Glomerular visceral epithelial cell (primary cell): ENCODE measurements around the gene RNU1-4.
"Not testable (repeated sequence)": the region's sequence is repeated elsewhere in the genome, so short reads cannot be mapped to it uniquely, and the experiment has no call there.

Source experiments
- DNase-seq: peaks from one replicate; pipeline ENCODE4 v3.0.0-alpha.2; 2016; ENCODE audit errors: extremely low spot score

The RNU1-4 gene

DNA sequence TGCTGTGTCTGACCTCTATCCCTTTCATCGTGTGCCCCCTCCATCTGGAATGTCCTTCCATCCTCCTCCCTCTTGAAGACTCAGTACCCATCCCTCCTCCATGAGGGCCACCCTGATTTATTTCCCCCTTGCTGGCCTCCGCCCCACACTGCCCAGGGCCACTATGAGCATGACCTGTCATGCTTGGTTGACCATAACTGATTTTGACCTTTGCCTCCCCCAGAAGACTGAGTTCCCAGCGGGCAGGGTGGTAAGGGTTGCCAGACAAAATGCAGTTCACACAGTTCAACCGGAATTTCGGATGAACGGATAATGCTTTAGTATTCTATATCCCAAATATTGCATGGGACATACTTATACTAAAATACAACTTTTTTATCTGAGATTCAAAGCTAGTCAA is 31.6 kb upstream of the RNU1-4 start:
- DNase-seq = not testable (repeated sequence)

DNA sequence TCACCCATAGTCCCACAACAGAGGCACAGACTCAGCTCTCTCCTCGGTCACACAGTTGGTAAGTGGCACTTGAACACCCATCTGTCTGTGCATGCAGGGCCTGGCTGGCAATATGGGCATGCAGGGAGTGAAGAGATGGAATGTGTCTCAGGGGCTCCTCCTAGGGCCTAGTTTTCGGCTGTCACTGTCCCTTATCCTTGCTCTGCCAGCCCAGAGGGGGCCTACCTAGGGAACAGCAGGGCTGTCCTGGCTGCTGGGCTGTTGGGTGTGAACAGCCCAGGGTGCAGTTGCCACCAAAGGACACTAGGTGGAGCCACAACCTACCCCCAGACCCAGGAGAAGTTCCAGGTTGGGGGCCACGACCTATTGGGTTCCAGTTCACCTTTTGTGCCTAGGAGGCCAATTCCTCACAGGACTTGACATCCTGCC is 30.6 kb upstream of the RNU1-4 start:
- DNase-seq = not testable (repeated sequence)

DNA sequence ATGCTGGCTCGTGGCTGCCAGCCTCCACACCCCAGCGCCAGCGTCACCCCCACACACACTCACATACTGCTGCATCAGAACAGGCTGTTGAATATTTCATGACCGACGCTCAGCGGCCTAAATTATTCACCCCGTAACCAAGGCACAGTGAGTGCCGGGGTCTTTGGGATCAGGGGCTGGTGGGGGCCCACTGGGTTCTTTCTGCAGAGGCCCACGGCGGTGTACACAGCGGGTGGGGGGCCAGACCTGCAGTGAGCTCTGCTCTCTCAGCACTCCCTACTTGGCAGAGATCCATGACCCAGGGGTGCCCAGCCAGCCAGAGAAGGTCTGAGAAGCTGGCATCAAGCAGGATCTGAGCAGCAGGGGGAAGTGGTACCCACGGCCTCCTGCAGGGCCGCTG is 29.7 kb upstream of the RNU1-4 start:
- DNase-seq = not testable (repeated sequence)

DNA sequence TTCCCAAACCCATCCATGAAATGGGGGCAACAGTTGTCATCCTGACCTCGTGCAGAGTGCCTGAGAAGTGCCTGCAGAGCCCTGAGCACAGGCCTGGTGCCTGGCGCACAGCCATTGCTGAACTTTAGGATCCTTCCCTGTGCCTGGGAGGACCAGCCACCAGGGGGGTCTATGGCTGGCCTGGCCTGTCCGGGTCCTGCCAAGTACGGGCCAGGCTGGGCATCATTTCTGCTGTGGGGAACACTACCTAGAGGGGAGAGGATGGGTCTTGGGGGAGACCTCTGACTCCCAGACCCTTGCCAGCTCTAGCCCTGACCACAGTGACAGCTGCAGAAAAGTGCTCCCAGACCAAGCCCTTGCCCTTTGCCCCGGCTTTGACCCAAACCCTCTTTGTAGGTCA is 28.2 kb upstream of the RNU1-4 start:
- DNase-seq = not testable (repeated sequence)

DNA sequence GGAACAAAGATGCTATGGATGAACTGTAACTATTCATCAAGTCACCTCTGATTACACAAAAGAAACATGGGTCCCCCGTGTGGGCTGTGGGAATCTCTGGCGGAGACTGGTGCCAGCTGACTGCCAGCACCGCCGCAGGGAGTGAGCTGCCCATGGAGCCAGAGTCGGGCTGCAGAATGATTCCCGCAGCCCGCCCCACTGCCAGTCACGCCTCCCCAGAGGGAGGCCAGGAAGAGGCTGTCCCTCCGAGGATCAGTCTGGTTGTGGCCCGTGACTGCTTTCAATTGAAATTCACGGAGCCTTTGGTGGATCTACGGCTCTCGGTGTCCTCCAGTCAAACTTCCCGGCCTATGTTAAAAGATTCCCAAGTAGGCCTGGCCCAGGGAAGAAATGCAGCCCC is 27.7 kb upstream of the RNU1-4 start:
- not testable (repeated sequence) for DNase-seq

DNA sequence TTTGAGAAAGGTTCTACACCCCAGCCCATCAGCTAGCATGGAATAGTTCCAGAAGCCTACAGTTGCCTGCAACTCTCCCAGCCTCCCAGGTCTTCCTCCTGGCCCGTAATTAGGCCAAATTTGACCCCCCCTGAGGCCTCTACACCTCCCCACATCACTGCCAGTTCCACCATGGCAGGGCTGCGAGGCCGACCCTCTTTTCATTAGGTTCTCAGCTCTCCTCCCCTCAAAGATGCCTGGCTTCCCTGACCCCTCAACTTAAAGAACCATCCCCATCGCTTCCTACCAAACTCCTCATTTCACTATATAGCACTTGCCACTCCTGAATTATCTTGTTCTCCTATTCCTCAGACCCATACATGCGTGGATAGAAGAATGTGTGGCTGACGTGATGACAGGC is 27.3 kb upstream of the RNU1-4 start:
- DNase-seq = not testable (repeated sequence)

DNA sequence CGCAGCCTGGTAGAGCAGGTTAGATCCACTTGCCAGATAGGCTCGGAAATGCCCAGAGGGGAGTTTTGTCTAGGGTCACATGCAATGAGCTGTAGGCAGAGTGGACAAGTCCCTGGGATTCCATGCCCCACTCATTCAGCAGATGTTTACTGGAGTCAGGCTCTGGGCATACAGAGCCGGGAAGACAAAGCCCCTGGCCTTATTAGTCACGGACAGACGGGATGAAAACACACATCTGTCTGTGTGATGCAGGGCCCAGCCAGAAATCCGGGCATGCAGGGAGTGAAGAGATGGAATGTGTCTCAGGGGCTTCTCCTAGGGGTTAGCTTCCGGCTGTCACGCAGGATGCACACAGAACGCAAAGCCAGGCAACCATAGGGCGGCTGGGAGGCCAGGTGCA is 26.8 kb upstream of the RNU1-4 start:
- DNase-seq = not testable (repeated sequence)

DNA sequence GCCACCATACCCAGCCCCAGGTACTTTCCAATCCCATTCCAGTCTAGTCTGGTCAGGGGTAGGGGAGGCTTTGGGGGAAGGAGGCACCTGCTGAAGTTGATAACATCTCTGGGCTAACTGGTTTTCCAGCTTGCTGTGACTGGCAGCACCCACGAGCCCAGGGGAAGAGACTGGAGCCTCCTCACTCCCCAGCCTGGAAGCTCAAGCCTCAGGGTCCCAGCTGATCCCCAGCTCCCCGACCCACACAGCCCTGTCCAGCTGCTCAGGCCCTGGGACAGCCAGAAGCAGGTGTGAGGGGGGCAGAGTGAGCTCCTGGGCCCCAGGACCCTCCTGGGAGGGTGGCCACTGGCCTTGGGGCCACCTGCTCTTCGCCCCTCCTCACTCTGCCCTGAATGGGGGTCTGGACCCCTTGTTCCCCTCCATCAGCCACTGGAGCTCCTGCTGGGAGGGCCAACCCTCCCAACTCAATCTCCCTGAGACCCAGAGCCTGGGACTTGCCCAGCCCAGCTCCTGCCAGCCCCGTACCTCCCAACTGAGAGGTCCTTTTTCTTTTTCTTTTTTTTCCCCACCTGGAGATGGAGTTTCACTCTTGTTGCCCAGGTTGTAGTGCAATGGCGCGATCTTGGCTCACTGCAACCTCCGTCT is 23.5 kb upstream of the RNU1-4 start:
- DNase-seq = no peak

DNA sequence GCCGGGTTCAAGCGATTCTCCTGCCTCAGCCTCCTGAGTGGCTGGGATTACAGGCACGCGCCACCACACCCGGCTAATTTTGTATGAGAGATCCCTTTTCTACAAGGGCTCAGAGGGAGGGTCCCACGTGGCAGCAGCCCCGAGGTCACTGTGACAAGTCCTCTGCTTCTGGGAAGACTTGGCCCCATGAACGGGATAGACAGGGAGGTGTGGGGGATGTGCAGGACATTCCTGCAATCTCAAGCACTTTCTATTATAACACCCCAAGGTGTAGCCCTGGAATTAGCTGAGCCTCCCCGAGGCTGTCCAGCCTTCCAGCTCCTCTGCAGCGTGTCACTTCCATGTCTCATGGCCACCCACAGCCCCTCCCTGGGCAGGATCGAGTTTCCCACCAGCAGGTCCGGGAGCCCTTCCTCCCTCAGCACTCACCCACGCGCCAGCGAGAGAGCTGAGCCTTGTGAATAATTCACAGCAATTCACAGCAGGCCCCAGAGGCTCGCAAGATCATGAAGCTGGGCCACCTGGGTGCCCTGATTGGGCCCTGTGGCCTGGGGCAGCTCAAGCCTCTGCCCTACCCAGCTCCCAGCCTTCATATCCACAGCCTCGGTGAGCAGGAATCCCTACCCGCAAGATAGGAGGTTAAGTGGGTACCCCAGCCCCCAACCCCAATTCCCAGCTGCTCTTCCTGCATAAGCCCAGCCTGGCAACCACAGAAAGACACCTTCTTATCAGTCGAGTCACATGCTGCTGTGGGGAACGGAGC is 22.8 kb upstream of the RNU1-4 start:
- peak; percentile 53 for DNase-seq

DNA sequence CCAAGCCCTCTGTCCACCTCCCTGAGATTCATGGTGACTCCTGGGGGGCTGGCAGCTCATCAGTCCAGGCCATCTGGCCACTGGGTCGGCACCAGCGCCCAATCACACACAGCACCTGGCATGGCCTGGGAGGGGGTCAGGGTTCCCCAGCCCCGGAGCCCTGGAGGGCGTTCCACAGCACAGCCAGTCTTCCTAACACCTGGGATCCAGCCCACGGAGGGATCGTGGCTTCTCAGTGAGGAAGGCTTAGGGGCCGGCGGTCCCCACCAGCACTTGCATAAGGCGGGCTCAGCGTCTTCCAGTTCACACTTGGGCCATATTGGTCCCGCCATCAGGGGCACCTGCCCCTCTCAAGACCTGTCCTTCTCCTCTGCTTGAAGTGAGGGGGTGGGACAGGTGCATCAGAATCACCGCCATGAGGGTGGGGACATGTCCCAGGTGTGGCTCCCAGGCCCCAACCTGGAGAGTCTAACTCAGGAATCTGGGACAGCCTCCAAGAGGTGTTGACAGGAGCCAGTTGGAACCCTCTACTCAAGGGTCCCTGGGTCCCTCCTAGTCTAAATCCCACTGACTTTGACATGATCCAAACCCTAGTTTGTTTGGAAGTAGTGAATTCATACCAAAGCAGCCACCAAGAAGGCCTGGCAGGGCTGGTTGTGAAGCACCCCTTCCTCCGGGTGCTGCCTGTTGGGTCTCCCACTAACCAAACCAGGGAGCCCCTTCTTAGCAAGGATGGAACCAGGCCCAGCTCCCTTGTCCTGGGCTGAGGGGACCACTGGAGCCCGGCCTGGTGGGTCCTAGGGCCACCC is 22.0 kb upstream of the RNU1-4 start:
- not testable (repeated sequence) for DNase-seq

DNA sequence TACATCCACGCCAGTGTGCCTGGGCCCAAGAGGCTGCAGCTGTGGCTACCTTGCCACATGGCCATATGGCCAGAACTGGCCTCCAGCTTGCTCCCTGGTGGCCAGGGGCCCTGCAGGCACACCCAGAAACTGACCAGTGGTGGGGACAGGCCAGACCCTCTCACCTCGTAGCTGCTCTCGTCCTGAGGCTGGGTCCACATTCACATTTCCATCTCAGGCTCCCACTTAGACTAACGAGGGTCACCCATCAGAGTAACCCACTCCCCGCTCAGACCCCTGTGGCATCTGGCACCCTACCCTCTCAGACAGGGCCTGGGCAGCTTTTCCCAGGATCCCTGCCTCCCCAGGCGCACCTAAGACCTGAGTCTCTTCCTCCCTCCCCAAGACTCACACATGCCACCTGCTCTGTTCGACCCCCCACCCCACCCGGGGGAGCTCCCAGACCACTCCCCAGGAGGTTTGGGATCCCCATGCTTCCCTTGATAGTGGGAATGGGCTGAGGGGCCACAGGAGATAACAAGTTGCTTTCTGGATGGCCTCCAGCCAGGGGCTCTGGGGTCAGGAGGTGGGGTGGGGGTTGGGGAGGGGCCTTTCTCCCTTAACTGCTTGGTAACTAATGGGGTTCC is 21.3 kb upstream of the RNU1-4 start:
- DNase-seq = no peak

DNA sequence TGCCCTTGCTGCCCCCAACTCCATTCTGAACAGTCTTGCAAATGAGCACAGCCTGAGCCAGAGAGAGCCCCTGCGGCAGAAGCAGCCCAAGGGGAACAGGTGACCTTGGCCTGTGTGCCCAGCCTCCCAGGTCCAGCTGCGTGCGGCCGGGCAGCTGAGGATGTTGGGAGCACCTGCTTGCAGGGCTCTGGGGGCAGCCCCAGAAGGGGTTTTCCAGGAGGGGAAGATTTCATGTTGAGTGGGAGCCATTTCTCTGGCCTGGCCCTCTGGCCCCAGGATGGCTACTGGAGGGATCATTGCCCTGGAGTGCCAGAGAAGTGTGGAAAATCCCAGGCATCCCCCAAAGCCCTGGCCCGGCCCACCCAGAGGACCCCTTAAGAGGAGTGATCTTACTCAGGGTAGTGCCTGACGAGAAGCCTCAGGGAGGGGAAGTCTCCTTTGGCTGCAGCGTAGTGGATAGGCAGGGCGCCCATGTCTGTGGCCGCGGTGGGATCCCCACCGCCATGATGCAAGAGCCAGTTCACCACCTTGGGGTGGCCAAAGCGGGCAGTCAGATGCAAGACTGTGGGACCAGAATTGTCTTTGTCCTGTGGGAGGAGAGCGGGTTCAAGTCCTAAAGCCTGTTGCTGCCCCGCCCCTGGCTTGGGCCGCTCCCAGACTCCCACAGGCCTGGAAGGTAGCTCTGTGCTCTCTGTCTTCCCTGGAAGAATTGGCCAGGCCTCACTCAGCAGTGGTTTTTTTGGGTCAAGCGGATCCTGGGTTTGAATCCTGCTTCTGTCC is 20.6 kb upstream of the RNU1-4 start:
- DNase-seq = no peak

DNA sequence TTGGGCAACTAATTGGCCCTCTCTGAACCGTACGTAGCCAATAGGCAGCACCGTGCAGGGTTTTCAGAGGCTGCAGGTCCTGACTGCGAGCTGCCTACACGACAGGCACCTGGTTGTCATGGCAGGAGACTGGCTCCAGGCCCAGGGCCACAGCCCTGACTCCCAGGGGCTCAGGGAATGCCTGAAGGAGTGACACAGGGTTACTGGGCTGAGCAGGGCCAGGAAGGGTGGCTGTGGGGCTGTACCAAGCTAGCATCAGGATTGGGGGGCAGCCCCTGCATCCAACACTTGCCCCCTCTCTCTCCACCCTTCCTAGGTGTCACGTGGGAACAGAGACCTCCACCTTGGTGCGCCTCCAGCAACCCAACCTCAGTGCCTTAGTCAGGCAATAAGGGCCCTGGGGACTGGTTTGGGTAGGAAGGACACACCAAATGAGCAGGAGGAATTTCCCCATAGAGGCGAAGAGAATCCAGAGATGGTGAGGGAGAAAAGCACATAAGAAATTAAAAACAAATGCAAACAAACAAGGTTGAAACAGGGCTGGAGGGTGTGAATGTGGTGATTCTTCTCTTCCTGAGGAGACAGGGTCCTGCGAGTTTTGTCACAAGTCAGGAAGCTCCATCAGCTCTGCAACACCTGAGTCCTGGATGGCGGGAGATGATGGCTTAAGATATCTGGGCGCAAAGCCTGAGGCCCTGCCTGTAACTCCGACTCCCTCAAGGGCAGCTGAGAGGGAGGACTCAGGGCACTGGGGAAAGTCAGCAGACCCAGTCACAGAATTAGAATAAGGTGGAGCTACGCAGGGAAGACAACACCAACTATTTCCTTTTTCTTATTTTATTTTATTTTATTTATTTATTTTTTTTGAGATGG is 19.7 kb upstream of the RNU1-4 start:
- DNase-seq = no peak

DNA sequence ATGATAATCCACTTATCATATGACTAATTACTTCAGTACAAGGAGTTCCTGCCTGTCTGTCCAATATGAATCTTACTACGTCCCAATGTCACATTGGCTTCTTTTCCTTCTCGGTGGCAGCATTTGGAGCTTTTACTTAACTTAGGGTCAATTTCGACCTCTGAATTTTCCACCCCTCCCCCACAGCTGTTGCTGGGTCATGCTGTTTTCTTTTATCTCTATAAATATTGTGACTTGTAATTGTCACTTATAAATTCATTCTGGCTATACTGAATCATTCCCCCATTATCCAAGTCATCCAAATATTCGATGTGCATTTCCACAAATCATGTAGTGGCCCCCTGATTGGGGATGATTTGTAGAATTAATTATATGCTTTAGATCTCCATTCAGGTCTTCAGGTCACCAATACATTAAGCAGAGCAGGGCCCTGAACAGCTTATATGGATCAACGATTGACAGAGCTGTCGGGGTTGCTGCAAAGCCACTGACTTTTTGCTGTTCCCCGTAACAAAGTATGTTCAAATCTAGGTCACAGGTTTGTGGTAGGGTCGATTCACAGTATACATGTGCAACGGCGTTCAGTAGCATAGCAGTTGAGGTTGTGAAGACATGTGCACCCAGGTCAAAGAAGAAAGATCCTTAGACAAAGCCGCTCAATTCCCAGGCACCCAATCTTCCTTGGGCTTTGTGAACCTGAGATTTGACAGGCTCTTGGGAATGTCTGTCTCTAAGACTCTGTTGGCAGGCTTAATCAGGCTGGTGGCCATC is 18.3 kb upstream of the RNU1-4 start:
- no peak for DNase-seq

DNA sequence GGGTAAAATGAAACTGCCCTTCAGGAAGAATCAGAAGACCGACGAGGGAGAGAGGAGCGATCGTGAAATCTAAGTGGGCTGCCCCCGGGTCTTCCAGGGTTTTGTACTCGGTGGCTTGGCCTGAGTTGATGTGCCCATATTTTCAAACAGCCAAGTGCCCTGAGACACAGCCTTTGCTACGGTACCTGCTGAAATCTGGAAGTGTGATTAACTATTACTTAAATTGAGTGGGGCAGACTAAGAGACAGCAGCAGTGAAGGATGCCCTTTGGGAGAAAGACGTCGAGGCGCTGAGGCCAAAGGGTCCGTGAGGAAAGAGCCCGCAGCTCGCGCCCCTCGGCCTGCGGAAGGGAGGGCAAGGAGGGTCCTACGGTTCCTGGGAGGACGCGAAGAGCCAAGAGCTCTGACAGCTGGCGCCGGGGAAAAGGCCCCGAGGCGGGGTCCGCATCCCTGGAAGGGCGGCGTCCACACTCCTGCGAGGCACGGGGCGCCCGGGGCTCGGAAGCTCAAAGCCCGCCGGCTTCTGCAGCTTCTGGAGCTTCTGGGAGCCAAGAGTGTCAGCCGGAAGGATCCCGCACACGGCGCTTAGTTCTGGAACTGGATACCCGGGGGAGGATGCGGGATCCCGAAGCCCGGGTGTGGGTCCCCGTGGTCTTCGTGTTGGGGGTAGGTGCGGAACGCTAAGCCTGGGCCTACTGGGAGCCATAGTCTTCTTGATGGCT is 15.4 kb upstream of the RNU1-4 start:
- DNase-seq = no peak

DNA sequence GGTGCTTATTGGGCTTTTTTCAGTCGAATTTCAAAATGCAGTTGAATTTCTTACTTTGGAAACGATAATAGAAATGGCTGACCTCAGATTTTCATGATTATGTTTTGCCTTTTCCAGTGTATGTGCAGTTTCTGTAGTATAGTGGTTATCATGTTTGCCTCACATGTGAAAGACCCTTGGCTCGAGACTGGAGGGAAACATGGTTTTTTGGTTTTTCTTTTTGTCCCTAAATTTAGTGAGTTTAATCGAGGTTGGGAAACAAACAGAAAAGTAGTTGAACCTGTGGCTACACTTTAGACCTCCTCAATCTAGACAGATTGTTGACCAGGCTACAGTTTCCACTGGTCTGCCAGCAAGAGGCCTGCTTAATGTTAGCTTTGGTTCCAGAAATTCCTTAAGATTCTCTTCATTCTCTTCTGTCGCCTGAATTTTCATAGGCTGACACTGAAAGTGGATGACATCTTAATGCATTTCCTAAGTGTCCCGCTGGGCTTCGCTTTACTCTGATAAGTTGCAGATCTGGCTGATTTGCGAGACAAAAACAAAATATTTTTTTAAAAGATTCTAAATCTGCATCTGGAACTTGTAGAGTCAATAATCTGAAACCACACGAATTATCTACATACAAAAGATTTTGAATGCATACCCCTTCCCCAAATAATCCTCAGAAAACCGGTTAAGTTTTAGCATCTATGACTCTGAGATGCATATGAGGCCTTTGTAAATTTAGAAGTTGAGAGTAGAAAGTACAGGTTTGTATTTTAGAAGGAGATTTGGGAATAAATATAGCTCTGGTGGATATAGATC is 14.7 kb upstream of the RNU1-4 start:
- not testable (repeated sequence) for DNase-seq

DNA sequence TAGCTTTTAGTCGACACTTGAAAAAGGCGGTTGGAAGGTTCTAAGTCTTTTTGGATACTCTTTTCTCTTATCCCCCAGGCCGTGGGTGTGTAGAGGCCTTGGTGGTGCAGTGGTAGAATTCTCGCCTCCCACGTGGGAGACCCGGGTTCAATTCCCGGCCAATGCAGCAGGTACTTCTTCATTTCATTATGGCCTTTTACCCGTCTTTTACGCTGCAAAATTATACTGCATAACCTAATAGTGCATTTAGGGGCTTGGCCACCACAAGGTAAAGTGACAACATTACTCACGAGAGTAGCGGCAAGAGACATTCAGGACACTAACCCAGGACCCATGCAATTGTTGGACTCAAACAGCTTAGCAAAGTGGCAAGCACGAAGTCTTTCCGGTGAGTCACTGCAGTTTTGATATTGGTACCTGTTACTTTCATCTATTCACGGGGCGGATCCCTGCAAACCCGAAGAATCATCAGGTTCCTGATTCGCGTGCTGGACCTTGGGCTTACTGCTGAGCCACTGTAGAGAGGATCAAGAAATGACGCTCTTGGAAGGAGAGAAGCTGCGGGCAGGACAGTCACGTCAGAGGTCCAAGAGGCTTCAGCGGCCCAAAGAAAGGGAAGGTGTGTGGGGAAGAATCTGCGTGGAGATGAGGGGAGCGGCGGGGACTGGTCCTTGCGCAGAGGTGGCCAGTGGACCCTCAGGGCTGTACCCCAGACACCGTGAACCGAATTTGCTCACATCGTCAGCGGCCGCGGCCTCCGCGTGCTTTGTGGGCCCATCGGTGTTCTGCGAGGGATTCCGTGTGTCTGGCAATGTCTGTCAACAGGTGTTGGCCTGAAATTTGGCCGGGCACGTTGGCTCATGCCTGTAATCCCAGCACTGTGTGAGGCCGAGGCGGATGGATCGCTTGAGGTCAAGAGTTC is 12.9 kb upstream of the RNU1-4 start:
- no peak for DNase-seq
